ENCODE results near the gene TRABD2B.

TRABD2B gene

DNA sequence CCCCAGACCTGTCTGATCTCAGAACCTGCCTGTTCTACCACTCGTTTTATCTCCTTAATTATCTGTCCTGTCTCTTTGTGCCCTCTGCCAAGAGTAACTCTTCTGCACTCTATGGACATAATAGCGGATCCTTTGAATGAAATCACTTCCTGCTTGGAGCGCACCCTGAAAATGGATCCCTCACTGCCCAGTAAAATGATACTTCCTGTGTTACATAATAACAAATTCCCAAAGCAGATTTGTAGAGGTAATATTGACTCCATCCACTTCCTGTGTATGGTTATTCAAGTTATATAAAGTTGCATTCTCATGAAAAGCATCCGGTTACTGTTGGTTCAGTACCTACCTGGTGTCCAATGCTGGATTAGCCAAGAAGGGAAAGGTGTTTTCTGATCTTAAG is 246.0 kb downstream of the TRABD2B start:
- DNase-seq, result no peak

GRCh38 chr1:47745715-47746609 is 251.2 kb downstream of the TRABD2B start:
- no peak for DNase-seq

- DNase-seq, result no peak
These were observed 254.1 kb downstream of the TRABD2B start for GRCh38 chr1:47742890-47743760.

DNA sequence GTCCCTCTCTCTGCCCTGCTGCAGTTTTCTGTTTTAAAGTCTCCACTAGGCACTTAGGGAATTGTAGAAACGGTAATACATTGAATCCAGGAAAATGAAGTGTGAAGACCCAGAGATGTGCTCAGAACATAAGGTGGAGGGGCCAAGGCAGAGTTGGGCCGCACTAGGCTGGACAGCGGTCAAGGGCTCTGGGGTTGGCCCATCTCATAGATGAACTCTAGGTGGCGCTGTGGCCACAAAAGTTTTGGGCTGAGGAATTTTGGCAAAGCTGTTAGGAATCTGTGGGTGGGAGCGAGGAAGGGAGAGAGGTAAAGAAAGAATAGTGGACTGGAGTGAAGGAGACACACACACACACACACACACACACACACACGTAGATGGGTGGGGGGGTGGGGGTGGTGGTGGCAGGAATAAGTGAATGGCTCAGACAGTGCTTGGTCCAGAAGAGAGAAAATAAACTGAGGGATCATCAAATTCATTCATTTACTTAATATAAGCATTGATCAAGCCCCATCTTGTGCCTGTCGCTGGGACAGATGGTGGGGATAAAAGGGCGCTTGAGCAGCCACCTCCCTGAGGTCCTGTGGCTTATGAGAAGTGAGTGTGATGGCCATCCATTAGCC is 258.5 kb downstream of the TRABD2B start:
- DNase-seq, result no peak

GRCh38 chr1:47732489-47732888 is 264.7 kb downstream of the TRABD2B start:
- DNase-seq, result no peak

DNA sequence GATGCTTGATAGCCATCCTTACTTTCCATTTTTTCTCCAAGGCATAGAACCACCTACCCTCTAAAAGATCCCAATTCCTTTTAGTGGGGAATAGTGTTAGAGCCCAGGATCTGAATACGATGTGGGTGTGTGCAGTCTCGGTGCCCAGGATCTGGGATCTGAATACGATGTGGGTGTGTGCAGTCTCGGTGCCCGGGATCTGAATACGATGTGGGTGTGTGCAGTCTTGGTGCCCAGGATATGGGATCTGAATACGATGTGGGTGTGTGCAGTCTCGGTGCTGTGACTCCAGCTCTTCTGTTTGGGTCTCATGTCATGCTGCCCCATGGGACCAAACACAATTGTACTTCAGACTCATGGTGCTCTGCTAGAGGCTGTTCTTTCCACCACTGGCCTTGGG is 265.5 kb downstream of the TRABD2B start:
- no peak for DNase-seq

- no peak for DNase-seq
These were observed 267.5 kb downstream of the TRABD2B start for GRCh38 chr1:47729685-47730084.

DNA sequence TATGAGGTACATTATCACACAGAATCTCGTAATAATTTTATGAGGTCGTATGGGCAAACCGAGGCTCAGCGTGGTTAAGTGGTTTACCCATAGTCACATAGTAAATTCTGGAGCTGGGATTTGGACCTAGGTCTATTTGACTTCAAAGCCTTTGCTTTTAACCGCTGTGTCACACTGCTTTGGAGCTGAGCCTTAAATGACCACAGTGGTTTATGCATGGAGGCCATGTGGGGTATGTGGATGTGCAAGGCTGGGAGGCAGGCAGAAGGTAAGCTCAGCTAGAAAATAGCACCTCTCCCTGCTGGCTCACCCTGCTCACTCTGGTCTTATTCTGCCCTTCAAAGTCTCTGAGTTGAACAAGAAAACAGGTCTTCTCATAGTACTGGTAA is 269.5 kb downstream of the TRABD2B start:
- no peak for DNase-seq

DNA sequence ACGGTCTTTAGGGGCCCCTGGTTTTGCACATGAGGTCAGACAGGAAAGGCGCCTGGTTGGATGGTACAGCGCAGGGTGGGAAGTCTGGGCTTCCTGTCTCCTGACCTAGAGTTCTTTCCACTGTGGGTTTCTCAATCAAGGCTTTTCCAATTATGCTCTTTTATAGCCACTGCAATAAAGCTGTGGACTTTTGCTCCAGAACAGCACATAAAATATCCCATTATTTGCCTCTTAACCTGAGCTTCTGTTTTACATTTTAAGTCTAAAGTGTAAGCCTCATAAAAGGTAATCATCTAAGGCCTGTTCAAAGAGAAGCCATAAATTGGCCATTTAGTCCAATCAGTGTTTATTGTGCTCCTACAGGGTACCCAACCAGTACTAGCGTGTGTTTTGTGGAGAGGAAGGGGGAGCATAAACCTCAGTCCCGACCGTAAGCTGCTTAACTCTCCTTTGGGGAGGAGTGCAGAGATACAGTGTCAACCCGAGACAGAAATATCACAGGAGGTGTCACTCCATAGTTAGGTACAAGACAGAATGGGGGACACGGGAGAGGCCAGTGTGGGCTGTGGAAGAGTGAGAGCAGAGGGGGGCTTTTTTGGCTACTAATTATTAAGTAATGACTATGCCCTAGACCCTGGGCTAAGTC is 270.0 kb downstream of the TRABD2B start:
- DNase-seq, result no peak

DNA sequence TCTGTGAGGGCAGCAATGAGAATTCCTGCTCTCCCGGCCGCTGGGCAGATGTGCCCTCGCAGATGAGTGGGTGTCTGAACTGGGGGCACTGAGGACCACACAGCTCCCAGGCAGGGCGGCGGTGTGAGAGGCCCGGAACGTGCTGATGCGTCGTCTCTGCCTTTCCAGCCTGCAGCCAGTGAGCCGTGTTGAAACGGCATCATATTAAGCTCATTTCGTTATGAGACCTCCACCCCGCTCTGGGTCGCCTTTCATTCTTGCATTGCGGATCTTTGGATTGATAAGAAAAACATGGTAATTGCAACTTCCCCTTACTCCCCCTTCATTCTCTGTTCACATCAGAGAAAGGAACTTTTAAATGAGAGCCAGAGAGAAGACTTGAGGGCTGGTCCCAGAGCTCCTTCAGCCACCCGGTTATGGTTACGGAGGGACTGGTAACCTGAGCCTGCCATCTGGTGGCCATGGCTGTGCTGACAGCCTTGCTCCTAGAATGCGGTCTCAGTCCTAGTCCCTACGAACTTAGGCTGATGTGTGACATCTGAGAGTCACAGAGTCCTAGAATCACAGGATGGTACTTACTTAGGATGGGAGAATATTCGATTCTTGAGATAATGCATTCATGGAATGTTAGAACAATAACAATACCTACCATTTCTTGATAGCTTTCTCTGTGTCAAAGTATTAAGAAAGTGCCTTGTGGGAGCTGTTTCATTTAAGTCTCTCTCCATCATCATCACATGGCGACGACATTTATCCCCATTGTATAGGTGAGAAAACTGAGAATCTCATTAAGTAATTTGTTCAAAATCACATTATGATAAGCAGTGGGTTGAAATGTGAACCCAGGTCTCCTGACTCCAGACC is 271.0 kb downstream of the TRABD2B start:
- DNase-seq, result peak; percentile 56

- no peak for DNase-seq
These were observed 271.6 kb downstream of the TRABD2B start for GRCh38 chr1:47725511-47725991.

DNA sequence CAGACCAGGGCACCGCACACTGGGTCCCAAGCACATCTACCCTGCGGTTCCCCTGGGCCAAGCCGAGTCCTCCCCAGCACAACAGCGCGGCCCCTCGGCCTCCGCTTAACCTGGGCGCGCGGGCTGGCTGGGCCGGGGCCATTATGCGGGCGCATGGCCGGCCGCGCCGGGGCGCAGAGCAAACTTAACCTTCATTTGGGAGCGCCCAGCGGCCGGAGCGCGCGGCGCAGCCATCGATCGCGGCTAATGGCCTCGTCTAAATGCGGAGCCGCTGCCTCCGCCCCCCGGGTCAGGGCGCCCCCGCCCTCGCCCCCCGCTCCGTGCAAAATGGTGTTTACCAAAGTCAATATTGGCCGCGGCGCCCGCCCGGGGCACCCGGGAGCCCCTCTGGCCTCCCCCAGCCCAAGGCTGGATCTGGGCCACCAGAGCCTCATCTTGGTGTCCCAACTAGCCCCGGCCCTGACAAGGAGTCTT is 272.1 kb downstream of the TRABD2B start:
- no peak for DNase-seq

DNA sequence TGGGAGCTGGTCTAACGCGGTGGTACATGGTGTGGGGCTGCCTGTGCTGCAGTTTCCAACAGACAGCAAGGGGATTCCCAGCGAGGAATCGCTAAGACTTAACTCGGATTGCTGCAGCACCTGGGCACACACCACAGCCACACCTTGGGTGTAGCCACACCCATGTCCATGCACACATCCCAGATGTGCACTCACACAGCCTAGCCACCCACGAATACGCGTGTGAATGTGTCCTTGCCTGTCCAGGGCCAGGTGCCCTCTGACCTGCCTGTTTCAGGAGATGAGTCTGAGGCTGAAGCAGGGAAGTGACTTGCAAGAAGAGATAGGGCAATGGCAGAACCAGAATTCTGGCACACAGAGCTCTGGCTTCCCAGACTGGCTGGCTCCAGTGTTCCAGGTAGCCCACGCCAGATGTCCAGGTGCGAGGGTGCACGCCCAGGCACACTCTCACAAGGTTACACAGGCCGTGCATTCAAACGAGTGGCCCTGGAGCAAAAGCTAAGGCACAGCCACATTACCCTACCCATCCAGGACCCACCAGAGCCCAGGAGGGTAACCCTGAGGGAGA is 272.7 kb downstream of the TRABD2B start:
- DNase-seq, result no peak

DNA sequence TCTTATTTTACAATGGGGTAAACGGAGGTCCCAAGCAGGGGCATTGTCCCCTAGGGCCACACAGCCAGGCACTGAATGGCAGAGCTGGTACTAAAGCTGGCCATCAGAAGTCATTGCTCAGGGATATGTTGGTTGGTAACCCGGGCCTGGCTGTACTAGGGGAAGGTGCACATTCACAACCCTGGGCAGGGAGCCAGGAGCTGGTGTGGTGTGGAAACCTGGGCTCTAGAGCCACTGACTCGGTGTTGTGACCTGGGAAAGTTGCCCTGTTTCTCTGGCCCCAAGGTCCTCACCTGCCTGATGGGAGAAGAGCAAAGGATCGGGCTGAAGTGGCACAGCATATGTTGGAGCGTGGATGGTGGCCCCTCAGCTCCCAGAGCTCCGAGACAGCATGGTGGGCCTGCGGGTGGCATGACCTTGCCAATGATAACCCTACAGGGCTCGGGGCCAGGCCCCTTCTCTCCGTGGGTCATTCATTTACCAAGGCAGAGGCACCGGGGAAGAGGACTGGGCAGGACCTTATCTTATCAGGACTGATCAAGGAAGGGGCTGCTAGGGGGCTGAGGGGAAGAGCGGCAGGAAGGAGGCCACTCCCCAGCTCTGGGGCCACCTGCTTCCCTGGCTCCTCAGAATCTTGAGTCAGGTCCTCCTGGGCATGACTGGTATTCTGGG is 274.1 kb downstream of the TRABD2B start:
- DNase-seq, result no peak

GRCh38 chr1:47722101-47722500 is 275.1 kb downstream of the TRABD2B start:
- no peak for DNase-seq

- no peak for DNase-seq
These were observed 277.1 kb downstream of the TRABD2B start for GRCh38 chr1:47720111-47720510.

GRCh38 chr1:47717341-47717740 is 279.8 kb downstream of the TRABD2B start:
- DNase-seq, result no peak

- no peak for DNase-seq
These were observed 283.0 kb downstream of the TRABD2B start for GRCh38 chr1:47713975-47714767.

GRCh38 chr1:47713333-47713953 is 283.7 kb downstream of the TRABD2B start:
- DNase-seq, result no peak
